SU-DHL-6 (cell line): Measurements from ENCODE around the gene IL21R.
"Not testable (repeated sequence)": the region's sequence is repeated elsewhere in the genome, so short reads cannot be mapped to it uniquely, and the experiment has no call there.

Source experiments
- EZH2phosphoT487 ChIP-seq: fragments of 200-600 bp; sonication (generic), shearing (Covaris generic); conservative IDR thresholded peaks from 2 replicates; pipeline ENCODE4 v1.6.1; 2018; ENCODE audit warnings: mild to moderate bottlenecking, antibody characterized with exemption, low read length, moderate library complexity, mixed read lengths
- TF ChIP-seq, protein P1 (sequence below): fragments of 200-600 bp; sonication (generic); IDR thresholded peaks from one replicate; pipeline ENCODE4 v1.5.1; 2017; ENCODE audit warnings: antibody characterized with exemption, mild to moderate bottlenecking, low read length, moderate library complexity; ENCODE audit not compliant: insufficient read depth, poor library complexity, severe bottlenecking

DNA sequence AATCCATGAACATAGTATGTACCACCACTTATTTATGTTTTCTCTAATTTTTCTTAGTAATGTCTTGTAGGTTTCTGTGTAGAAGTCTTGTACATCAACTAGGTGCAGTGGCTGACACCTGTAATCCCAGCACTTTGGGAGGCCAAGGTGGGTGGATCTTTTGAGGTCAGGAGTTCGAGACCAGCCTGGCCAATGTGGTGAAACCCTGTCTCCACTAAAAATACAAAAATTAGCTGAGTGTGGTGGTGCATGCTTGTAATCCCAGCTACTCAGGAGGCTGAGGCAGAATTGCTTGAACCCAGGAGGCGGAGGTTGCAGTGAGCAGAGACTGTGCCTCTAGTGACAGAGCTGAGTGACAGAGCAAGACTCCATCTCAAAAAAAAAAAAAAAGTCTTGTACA, 8.0 kb downstream of the IL21R start:
- TF ChIP-seq, protein P1, sequence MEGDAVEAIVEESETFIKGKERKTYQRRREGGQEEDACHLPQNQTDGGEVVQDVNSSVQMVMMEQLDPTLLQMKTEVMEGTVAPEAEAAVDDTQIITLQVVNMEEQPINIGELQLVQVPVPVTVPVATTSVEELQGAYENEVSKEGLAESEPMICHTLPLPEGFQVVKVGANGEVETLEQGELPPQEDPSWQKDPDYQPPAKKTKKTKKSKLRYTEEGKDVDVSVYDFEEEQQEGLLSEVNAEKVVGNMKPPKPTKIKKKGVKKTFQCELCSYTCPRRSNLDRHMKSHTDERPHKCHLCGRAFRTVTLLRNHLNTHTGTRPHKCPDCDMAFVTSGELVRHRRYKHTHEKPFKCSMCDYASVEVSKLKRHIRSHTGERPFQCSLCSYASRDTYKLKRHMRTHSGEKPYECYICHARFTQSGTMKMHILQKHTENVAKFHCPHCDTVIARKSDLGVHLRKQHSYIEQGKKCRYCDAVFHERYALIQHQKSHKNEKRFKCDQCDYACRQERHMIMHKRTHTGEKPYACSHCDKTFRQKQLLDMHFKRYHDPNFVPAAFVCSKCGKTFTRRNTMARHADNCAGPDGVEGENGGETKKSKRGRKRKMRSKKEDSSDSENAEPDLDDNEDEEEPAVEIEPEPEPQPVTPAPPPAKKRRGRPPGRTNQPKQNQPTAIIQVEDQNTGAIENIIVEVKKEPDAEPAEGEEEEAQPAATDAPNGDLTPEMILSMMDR = not testable (repeated sequence)
- TF ChIP-seq EZH2phosphoT487 = not testable (repeated sequence)
